GM13976 (cell line): ENCODE results near the gene IFNA10.
"Not testable (repeated sequence)": the region's sequence is repeated elsewhere in the genome, so short reads cannot be mapped to it uniquely, and the experiment has no call there.

Experiments
- DNase-seq: peaks from one replicate; pipeline ENCODE4 v3.0.0; 2012; ENCODE audit warnings: low spot score
- CTCF ChIP-seq: IDR thresholded peaks from 2 replicates; pipeline ENCODE4 v1.5.1; 2012; ENCODE audit warnings: borderline replicate concordance, mild to moderate bottlenecking; ENCODE audit not compliant: insufficient read depth; ENCODE audit errors: extremely low read depth, missing control alignments, control extremely low read depth
- in situ Hi-C: fragments of 300-500 bp; cut with MboI; formaldehyde crosslinking; loops from one replicate; pipeline ENCODE4 v1.12.0; 2022; ENCODE audit warnings: low sequenced_read_pairs, mixed read lengths, inconsistent platforms; ENCODE audit not compliant: unreplicated experiment

The IFNA10 gene

GRCh38 chr9:21207043-21207442 is at the start of gene IFNA10:
Gene IFNA10 (minus strand): TSS chr9:21207143. CDS start chr9:21207097, 46 bp downstream.
- in situ Hi-C loops, DNase-seq: not testable (repeated sequence)

GRCh38 chr9:21255538-21256212 is 48.7 kb upstream of the IFNA10 start:
- DNase-seq: no peak
- no peak for TF ChIP-seq CTCF
- in situ Hi-C loops: no loop called here

- in situ Hi-C loops: no loop called here
- TF ChIP-seq CTCF: peak; percentile 25
- peak; percentile 22 for DNase-seq
Observed at GRCh38 chr9:21252721-21253547, 46.0 kb upstream of the IFNA10 start.

- DNase-seq: no peak
- in situ Hi-C loops: no loop called here
- TF ChIP-seq CTCF: no peak
Observed at GRCh38 chr9:21251638-21252037, 44.7 kb upstream of the IFNA10 start.

GRCh38 chr9:21251190-21251589 is 44.2 kb upstream of the IFNA10 start:
- TF ChIP-seq CTCF: no peak
- no peak for DNase-seq
- in situ Hi-C loops: no loop called here

GRCh38 chr9:21244836-21245235 is 37.9 kb upstream of the IFNA10 start:
- no peak for TF ChIP-seq CTCF
- in situ Hi-C loops: loop anchor here (25.0 kb wide), 1 partner anchor 542 kb away; no protein-coding TSS in a partner anchor

GRCh38 chr9:21239911-21240310 is 33.0 kb upstream of the IFNA10 start, which contains the start of gene IFNA14:
Gene IFNA14 (minus strand): TSS chr9:21240005. CDS start chr9:21239935, 70 bp downstream.
- in situ Hi-C loops: loop anchor here (25.0 kb wide), 1 partner anchor 547 kb away; no protein-coding TSS in a partner anchor
- DNase-seq: no peak
- no peak for TF ChIP-seq CTCF

More at GRCh38 chr9:21244836-21245235, 37.9 kb upstream of the IFNA10 start:
- no peak for DNase-seq

- in situ Hi-C loops: loop anchor here (25.0 kb wide), 1 partner anchor 551 kb away; no protein-coding TSS in a partner anchor
- DNase-seq: not testable (repeated sequence)
Observed at GRCh38 chr9:21236360-21236714, 29.4 kb upstream of the IFNA10 start.
